Stomach (tissue), 9 donors: ENCODE results near the gene GOLPH3. TPM values are rescaled to one million over a fixed set of nuclear protein-coding genes. Genes with fewer than 3 reads are reported as not detected.
A peak's percentile ranks its signal among the peaks of the same experiment; 100 is the strongest.

ENCODE experiments used
- DNase-seq, 2 donors: peaks; one replicate each; pipeline versions ENCODE4 v3.0.0 to v3.0.0-alpha.2; 2013 to 2019
- H3K27ac ChIP-seq, 5 donors: fragments of 200-600 bp in 4 of 5; sonication (generic) in 4 of 5; one replicate each; pipeline ENCODE4 v1.5.1; 2013 to 2019; ENCODE audit warnings: mild to moderate bottlenecking in 1 of 5, moderate library complexity in 1 of 5
- H3K27me3 ChIP-seq, 3 donors: fragments of 200-600 bp; sonication (generic); one replicate each; pipeline ENCODE4 v1.5.1; 2017 to 2019; ENCODE audit warnings: mixed run types in 1 of 3
- H3K36me3 ChIP-seq, 4 donors: fragments of 200-600 bp; sonication (generic); 1 replicate in 3 of 4; 2 replicates in 1 of 4; pipeline ENCODE4 v1.5.1; 2016 to 2019
- H3K4me1 ChIP-seq, 4 donors: fragments of 200-600 bp; sonication (generic); one replicate each; pipeline ENCODE4 v1.5.1; 2016 to 2019
- H3K4me3 ChIP-seq, 4 donors: fragments of 200-600 bp; sonication (generic) in 3 of 4; one replicate each; pipeline ENCODE4 v1.5.1; 2016 to 2019; ENCODE audit warnings: mild to moderate bottlenecking in 1 of 4
- H3K9me3 ChIP-seq, 4 donors: fragments of 200-600 bp; sonication (generic); one replicate each; pipeline ENCODE4 v1.5.1; 2016 to 2019
- EP300 ChIP-seq: sonication (generic); formaldehyde crosslinking; IDR thresholded peaks from one replicate; pipeline ENCODE4 v1.6.1; 2017; ENCODE audit warnings: antibody characterized with exemption
- POLR2A ChIP-seq, 4 donors: fragments of 450-650 bp; IDR thresholded peaks; one replicate each; pipeline ENCODE4 v1.6.1; 2016; ENCODE audit warnings: antibody characterized with exemption in 4 of 4, control low read depth in 2 of 4, mild to moderate bottlenecking in 1 of 4, moderate library complexity in 1 of 4
- POLR2AphosphoS5 ChIP-seq, 3 donors: sonication (generic); formaldehyde crosslinking; IDR thresholded peaks; one replicate each; pipeline ENCODE4 v1.6.1; 2016; ENCODE audit warnings: antibody characterized with exemption in 3 of 3
- WGBS, 5 donors: extraction: QIAGEN DNeasy Blood & Tissue Kit in 3 of 5; methylation state at CpG; one replicate each; pipeline versions ENCODE4 v1.1.5 to v1.1.7; 2013 to 2018; 5-methylcytosine and 5-hydroxymethylcytosine counted together
- intact Hi-C: fragments of 100-400 bp; cut with DNase I; formaldehyde crosslinking; loops from one replicate; pipeline ENCODE4 v1.15.1; 2023; ENCODE audit warnings: low total_unique reads
- polyA plus RNA-seq, 3 donors: library from polyadenylated mRNA; stranded (reverse); fragments of 200-250 nt; gene quantifications; one replicate each; pipeline ENCODE4 v1.2.3, GENCODE V29; 2013
- total RNA-seq, 5 donors: library from RNA; depleted of rRNA; stranded (reverse); fragments of >200 nt; gene quantifications; one replicate each; pipeline versions ENCODE4 v1.1.0 to v1.2.3, GENCODE V29; 2014 to 2016
- TF ChIP-seq, protein P1 (sequence below), 7 experiments: fragments of 450-650 bp in 4 of 7; fragments of 200-600 bp in 3 of 7; sonication (generic) in 3 of 7; IDR thresholded peaks; one replicate each; pipeline ENCODE4 v1.5.1; 2016 to 2019; ENCODE audit warnings: antibody characterized with exemption in 7 of 7, control low read depth in 2 of 7, mild to moderate bottlenecking in 1 of 7
- donor health status: healthy with polysubstance abuse.
- donor health status: Bipolar disorder and iron deficiency.
- donor health status: healthy.

GOLPH3 gene
- total and polyA plus RNA-seq, 8 donors: 38.3 to 171 (median 92.7) TPM

- WGBS, 5 donors: 88 to 93% (median 91%) methylated on average over 1 of the region's 1 CpG
Observed at GRCh38 chr5:32150366-32150765, 23.8 kb downstream of the GOLPH3 start.

GRCh38 chr5:32147959-32148358 is 26.2 kb downstream of the GOLPH3 start:
- Histone ChIP-seq H3K36me3 (peaks cover 0 to under 1% (median 0%) of the 10 kb centered on the region in 4 donors), H3K4me1 (peaks cover 38 to 97% (median 67%) of the 10 kb centered on the region in 4 donors), H3K27me3 (no peaks in the 10 kb centered on the region), H3K4me3 (no peak overlapping the region), H3K27ac (no peak overlapping the region), H3K9me3 (no peaks in the 10 kb centered on the region)
- TF ChIP-seq POLR2AphosphoS5 (IDR thresholded peaks at IDR 0.05): no peak
- TF ChIP-seq, protein P1, sequence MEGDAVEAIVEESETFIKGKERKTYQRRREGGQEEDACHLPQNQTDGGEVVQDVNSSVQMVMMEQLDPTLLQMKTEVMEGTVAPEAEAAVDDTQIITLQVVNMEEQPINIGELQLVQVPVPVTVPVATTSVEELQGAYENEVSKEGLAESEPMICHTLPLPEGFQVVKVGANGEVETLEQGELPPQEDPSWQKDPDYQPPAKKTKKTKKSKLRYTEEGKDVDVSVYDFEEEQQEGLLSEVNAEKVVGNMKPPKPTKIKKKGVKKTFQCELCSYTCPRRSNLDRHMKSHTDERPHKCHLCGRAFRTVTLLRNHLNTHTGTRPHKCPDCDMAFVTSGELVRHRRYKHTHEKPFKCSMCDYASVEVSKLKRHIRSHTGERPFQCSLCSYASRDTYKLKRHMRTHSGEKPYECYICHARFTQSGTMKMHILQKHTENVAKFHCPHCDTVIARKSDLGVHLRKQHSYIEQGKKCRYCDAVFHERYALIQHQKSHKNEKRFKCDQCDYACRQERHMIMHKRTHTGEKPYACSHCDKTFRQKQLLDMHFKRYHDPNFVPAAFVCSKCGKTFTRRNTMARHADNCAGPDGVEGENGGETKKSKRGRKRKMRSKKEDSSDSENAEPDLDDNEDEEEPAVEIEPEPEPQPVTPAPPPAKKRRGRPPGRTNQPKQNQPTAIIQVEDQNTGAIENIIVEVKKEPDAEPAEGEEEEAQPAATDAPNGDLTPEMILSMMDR (IDR thresholded peaks at IDR 0.05): no peak
- no peak for TF ChIP-seq POLR2A (IDR thresholded peaks at IDR 0.05)
- TF ChIP-seq EP300: no peak
- WGBS, 5 donors: 82 to 88% (median 84%) methylated on average over 4 of the region's 4 CpGs
- DNase-seq: no peak
- intact Hi-C loops: no loop called here

More at GRCh38 chr5:32150366-32150765, 23.8 kb downstream of the GOLPH3 start:
- TF ChIP-seq, protein P1 (IDR thresholded peaks at IDR 0.05): no peak
- TF ChIP-seq EP300 (no peak), POLR2A (IDR thresholded peaks at IDR 0.05) (no peak), POLR2AphosphoS5 (IDR thresholded peaks at IDR 0.05) (no peak)
- H3K4me1 ChIP-seq: peaks cover 31 to 98% (median 72%) of the 10 kb centered on the region in 4 donors
- H3K27me3 ChIP-seq: no peaks in the 10 kb centered on the region
- DNase-seq: no peak
- no peaks in the 10 kb centered on the region for H3K9me3 ChIP-seq
- intact Hi-C loops: no loop called here
- H3K27ac ChIP-seq: no peak overlapping the region
- H3K36me3 ChIP-seq: no peaks in the 10 kb centered on the region
- no peak overlapping the region for H3K4me3 ChIP-seq

GRCh38 chr5:32147236-32147635 is 26.9 kb downstream of the GOLPH3 start:
- TF ChIP-seq EP300 (no peak), POLR2A (IDR thresholded peaks at IDR 0.05) (no peak), POLR2AphosphoS5 (IDR thresholded peaks at IDR 0.05) (no peak)
- TF ChIP-seq, protein P1 (IDR thresholded peaks at IDR 0.05): no peak
- H3K4me1 ChIP-seq: peaks cover 38 to 90% (median 64%) of the 10 kb centered on the region in 4 donors
- H3K27me3 ChIP-seq: no peaks in the 10 kb centered on the region
- H3K27ac ChIP-seq: peak overlapping the region in 1 of 5 donors; percentile 6
- H3K9me3 ChIP-seq: no peaks in the 10 kb centered on the region
- intact Hi-C loops: no loop called here
- WGBS, 5 donors: 49 to 54% (median 51%) methylated on average over 3 of the region's 3 CpGs
- DNase-seq: no peak
- peaks cover 0 to 7% (median 2%) of the 10 kb centered on the region in 4 donors for H3K36me3 ChIP-seq
- no peak overlapping the region for H3K4me3 ChIP-seq

GRCh38 chr5:32145378-32145777 is 28.7 kb downstream of the GOLPH3 start:
- 9 to 55% (median 42%) methylated on average over 2 of the region's 2 CpGs for WGBS, 5 donors
- intact Hi-C loops: no loop called here

More at GRCh38 chr5:32145378-32145777, 28.7 kb downstream of the GOLPH3 start:
- TF ChIP-seq POLR2AphosphoS5 (IDR thresholded peaks at IDR 0.05) (no peak), POLR2A (IDR thresholded peaks at IDR 0.05) (no peak), EP300 (no peak)
- TF ChIP-seq, protein P1 (IDR thresholded peaks at IDR 0.05): no peak
- H3K36me3 ChIP-seq: peaks cover 0 to 19% (median 6%) of the 10 kb centered on the region in 4 donors
- H3K4me3 ChIP-seq: no peak overlapping the region
- no peaks in the 10 kb centered on the region for H3K27me3 ChIP-seq
- H3K9me3 ChIP-seq: no peaks in the 10 kb centered on the region
- no peak overlapping the region for H3K27ac ChIP-seq
- peaks cover 38 to 72% (median 55%) of the 10 kb centered on the region in 4 donors for H3K4me1 ChIP-seq
- DNase-seq: no peak
